GM23248 (cell line): Measurements from ENCODE around the gene HAGHL.

ENCODE experiments used
- EZH2 ChIP-seq: fragments of 200-600 bp; sonication (generic); IDR thresholded peaks from 2 replicates; pipeline ENCODE4 v1.6.1; 2018; ENCODE audit warnings: antibody characterized with exemption, mild to moderate bottlenecking; ENCODE audit not compliant: insufficient read depth, poor library complexity, severe bottlenecking
- EZH2phosphoT487 ChIP-seq: fragments of 200-600 bp; sonication (generic); IDR thresholded peaks from 2 replicates; pipeline ENCODE4 v1.6.1; 2018; ENCODE audit warnings: antibody characterized with exemption, moderate library complexity, mild to moderate bottlenecking, low read depth; ENCODE audit not compliant: insufficient read depth

DNA sequence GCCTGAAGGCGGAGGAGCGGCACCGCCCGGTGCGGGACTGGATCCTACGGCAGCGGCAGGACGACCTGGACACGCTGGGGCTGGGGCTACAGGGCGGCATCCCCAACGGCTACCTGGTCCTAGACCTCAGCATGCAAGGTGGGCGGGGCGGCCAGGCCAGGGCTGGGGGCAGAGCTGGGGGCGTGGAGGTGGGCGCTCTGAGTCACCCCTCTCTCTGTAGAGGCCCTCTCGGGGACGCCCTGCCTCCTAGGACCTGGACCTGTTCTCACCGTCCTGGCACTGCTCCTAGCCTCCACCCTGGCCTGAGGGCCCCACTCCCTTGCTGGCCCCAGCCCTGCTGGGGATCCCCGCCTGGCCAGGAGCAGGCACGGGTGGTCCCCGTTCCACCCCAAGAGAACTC is 41.5 kb downstream of the HAGHL start:
- TF ChIP-seq EZH2phosphoT487: no peak
- no peak for TF ChIP-seq EZH2
